Hematopoietic multipotent progenitor cell treated with erythropoietin and hydrocortisone succinate and interleukin-3 and kit ligand, for 17 days (in vitro differentiated cells): ENCODE measurements around the gene FHOD1.

Experiments used
- DNase-seq: peaks from one replicate; pipeline ENCODE4 v3.0.0-alpha.2; 2015; ENCODE audit warnings: low spot score

The FHOD1 gene

DNA sequence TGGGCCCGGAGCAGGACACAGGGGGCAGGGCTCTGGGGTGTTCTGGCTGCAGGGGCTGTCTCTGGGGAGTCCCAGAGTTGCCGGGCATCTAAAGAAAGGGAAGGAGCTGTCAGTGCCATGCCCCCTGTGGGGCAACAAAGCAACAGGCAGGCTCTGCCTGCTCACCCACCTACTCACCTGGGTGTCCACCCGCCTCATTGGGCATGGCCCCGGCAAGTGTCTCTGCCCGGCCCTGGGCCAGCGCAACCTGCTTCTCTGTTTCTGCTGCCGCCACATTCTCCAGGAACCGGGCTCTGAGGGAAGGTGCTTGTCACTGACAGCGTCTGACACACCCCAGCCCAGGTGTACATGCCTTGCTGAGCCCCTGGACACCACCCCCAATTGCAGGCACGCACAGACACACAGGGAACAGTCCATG, 13.1 kb downstream of the FHOD1 start:
- DNase-seq, result no peak

DNA sequence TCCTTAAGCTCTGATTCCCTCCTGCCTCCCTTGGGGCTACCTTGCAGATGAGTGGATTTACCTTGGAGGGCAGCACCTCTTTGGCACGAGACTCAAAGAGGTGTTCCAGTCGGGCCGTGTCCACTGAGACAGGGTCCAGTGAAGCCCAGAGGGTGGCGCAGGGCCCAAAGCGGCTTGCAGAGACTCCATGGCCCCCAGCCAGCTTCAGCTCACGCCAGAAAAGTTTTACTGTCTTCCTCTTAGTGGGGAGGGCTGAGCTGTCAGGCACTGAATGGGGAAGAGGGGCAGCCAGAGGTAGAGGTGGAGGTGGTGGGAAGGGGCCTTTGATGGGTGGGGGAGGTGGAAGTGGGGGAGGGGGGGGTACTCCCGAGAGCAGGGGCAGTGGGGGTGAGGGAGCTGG, 13.7 kb downstream of the FHOD1 start:
- no peak for DNase-seq

DNA sequence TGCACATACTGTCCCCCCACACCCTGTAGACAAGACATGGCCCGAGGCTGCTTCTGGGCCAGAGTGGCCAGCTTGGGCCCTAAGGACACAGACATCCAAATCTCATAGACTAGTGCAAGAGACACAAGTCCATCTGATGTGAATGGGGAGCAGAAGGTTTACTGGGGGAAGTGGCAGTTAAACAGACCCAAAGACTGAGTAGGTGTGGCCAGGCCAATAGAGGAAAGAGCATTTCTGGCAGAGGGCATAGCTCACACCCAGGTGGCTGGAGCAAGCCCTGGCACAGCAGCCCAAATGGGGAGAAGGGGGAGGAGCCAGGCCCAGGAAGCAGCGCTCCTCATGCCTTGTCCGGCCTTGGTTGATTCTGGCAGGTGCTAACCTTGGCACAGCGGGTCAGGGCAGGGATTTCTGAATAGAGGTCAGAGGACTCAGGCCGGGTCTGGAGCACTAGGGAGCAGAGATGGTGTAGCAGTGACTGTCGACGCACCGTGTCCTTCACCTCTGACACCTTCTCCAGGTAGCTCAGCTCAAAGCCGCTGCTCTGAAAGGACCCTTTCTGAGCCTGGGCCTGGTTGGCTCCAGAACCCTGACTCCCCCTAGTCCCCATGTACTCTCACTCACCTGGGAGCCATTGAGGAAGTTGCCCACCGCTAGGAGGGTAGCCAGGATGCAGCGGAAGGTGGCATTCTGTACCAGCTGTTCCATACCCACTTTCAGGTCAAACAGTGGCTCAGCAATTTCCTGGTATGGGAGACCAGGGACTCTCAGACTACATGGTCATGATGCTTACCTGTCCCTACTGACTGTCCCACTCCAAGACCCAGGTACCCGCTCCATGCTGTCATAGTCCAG, 16.2 kb downstream of the FHOD1 start:
- DNase-seq, result no peak

DNA sequence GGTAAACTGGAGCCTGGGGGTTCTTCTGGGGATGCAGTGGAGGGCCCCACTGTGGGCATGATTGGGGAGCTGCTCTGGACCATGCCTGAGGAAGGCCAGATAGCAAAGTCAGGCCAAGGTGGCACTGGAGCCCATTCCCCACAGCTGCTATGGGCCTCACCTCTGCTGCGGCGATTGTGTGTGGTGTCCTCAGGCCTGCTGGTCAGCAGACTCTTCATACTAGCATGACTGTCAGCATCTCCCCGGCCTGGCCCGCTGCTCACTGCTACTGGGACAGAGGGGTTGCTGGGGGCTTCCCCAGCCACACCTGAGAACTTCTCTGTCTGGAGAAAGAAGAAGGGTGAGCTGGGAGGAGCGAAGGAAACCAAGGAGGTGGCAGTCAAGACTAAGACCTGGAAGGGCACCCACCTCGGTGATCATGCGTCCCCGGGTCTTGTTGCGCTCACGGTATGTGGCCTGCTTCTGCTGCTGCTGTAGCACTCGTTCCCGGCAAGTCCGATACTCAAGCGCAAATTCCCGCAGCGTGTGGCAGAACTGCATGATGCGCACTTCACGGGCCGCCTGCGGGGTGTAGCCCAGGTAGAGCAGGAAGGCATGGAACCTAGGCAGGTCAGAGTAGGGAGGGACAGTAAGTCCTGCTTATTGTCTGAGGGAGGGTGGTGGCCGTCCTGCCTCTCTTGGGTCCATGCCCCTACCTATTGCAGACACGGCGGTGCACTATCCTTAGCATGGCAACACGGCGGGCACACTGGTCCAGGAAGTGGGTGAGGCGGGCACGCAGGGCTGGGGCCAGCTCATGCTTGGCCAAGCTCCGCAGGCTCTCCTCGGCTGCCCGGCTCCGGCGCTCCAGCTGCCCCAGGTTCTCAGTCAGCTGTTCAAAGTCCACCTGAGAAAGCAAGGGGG, 17.1 kb downstream of the FHOD1 start:
- DNase-seq, result no peak

DNA sequence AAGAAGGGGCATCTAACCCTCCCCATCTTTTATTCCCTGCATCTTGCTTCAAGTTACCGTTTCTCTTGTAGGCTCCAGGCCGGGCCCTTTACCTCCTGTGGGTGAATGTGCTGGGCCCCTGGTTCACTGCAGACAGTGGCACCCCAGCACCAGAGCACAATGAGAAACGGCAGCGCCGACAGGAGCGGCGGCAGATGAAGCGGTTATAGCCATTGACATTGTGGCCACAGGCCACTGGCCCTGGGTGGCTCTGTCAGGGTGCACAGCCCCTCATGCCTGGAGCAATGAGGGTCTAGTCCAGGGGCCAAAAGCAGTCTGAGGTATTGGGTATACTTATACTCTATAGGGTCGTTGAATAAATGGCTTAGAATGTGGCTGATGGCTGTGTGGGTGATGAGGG, 18.4 kb downstream of the FHOD1 start:
- DNase-seq, result no peak

DNA sequence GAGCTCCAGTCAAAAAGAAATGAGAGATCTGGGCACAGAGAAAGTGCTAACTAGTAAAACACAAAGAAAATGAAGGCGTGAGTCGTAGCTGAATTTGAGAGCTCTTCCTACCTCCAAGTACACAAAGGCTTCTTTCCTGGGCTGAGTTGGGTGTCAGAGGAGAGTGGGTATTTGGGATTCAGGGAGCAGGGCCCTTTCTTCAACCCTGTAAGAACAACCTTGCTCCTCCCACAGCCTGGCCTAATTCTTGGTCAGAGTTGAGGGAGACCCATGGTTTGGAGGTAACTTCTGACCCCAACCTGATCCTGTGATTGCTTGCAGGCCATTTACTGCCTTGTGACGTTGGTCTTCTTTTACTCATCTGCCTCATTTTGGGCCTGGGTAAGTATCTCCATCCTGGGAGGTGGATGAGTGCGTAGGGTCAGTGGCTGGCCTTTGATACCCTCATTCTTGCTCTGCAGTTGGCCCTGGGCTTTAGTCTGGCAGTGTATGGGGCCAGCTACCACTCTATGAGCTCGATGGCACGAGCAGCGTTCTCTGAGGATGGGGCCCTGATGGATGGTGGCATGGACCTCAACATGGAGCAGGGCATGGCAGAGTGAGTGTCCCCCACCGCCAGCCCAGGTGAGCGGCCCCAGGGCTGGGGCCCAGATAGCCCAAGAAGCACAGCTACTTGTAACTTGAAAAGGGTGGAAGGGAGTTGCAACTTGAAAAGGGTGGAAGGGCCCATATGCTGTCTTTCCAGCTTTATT, 19.1 kb downstream of the FHOD1 start:
- DNase-seq, result no peak

DNA sequence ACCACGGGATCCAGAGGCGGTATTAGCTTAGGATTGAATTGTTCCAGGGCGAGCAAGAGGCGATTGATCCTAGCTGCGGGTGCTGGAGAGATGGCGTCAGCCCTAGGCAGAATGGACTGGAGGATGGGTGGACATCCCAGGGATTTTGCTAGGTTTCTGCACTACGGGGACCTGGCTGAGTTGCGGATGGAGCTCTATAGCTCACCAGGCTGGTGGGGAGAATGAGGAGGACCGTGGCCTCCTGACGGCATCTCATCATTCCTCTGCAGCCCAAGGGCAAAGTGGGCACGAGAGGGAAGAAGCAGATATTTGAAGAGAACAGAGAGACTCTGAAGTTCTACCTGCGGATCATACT, 19.7 kb downstream of the FHOD1 start:
- DNase-seq, result no peak

DNA sequence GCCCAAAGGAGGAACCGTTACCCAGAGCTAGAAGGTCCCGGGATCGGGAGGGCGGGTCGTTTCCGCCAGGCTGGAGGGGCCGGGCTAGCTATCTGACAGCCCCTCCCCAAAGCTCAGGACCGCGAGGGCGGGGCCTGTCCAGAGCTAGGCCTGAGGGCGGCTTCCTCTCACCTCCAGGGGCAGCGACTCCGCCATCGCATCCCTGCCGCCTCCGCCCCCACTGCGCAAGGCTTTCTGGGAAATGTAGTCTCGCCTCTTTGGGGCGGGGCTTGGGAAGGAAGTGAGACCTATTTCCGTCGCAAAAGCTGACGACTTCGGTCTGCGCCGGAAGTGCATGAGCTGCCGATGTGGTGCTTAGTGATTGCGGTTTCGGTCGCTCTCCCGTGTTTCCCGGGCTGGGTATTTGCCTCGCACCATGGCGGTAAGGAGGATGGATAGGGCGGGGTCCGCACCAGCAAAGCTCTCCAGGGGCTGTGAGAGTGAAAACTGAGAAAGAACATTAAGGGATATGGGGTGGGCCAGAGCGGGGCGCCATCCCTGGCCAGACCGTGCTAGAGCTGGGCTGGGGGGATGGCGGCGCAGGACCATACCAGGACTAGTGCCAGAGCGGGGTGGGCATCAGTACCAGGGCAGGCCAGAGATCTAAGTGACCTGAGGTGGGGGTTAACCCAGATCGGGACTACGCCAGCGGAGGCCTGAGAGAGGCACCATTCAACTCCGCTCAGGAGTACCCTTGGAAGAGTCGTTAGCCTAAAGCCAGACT, 20.3 kb downstream of the FHOD1 start, which contains the start of gene TMEM208:
TSS of gene TMEM208 (plus strand) at position 327 of the 763 bp plus-strand sequence. CDS start at position 416, 89 bp downstream.
- DNase-seq, result peak; percentile 100

DNA sequence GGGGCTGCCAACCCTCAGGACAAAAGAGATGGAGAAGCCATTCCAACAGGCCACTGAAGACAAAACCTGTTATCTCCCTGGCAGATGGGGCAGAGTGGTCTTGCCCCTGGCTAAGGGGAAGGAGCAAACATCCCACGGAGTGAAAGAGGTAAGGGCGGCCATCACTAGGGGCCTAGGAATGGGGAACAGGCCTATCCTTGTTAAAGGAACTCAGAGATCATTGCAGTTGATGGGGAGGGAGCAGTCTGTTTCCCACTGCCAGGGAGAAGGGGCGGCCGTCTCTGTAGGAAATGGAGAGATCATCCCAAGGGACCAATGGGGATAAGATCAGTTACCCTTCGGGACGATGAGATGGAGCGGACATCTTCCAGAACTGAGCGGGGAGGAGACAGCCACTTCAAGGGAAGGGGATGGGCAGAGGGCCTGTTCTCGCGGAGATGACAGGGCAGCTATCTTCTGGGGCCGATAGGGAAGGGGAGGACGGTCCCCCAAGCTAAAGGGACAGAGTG, 20.9 kb downstream of the FHOD1 start:
- no peak for DNase-seq

DNA sequence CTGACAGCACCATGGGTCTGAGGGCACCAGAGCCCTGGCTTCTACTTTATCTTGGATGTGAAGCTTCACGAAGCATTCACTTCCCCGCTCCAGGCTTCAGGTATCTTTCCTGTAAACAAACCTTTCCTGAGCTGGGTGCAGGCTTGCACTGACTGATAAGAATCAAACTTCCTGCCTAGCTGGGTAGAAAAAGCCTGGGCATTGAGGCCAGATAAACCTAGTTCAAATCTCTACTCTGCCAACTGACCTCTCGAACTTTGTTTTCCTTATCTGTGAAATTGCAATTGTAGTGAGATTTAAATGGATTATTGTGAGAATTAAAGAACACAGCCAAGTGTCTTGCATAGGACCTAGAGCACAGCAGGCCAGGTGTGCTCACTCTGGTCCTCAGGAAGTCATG, 23.3 kb downstream of the FHOD1 start:
- no peak for DNase-seq

DNA sequence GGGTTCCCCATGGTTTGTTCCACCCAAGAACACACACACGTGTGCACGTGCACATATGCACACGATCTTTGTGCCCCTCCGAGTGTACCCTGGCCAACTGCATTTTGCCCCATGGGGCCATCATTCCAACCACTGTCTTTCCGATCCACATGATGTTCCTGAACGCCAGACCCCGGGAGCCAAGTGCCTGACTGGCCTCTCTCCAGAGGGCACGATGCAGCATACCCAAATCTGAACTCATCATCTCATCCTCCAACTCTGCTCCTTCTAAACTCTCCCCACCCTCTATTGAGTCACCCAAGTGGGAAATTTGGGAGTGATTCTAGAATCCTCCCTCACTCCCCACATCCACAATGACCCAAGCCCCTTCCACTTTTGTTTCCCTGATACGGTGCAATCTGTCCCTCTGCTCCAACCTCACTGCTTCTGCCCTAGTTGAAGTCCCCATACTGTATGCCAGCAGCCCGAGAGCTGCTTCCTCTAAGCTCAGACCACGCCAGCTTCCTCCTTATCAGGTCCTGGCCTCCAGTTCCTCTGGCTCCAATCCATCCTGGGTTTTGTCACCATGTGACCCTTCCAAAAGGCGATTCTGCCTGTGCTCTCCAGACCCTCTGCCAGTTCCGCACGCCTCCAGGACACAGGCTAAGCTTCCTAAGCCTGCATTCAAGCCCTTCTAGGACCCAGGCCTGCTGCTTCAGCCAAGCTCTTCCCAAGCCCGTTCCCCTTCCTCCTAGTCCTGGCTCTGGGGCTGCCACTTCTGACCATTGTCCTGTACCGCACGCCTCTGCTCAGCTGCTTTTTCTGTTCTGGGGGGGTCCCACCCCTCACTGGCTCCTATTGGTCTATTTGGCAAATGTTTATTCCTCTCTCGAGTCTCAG, 30.4 kb downstream of the FHOD1 start:
- peak; percentile 59 for DNase-seq

DNA sequence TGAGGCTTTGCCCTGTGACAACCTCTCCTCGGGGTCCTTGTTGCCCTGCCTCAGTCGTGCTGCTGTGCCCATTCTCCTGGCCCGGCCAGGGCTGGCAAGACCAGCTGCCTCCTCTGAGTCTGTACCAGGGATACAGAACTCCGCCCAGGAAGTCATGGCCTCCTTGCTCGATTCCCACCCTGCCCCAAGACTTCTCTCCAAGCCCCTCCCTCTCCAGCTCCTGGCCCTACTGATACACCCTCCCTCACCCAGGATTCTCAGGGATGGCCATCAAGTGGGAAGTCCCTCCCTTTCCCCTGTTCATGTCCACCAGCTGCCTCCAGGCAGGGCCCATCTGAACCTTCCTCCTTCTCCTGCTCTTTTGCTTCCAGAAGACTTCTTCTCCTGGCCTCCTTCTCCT, 31.6 kb downstream of the FHOD1 start:
- no peak for DNase-seq

DNA sequence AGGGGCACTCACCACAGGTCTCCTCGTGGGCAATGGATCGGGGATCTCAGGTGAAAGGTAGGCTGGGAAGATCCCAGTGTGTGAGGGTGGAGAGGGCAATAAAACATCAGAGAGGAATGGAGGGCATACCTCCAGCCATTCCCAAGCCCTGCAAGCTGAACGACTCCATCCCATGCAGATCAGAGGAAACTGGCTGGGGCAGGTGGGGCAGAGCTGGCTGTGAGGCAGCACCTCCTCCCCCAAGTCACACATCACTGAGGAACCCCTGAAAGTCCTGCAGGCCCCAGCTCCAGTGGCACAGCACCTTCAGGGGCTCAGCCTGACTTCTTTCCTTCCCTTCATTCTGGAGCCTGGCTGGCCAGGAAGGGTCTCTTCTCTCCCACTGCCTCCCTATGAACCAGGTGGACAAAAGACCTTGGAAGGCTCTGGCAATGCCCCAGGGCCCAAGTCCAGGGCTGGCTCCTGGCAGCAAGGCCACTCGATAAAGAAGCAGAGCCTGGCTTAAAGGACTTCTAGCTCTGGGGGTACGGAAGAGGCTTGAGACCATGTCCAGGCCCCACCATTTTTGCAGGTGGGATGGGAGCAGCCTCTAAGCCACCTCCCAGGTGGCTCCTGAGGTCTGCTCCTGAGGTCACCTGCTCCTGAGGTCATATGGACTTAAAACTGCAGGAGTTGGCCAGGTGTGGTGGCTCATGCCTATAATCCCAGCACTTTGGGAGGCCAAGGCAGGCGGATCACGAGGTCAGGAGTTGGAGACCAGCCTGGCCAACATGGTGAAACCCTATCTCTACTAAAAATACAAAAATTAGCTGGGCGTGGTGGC, 33.9 kb downstream of the FHOD1 start:
- DNase-seq, result no peak

DNA sequence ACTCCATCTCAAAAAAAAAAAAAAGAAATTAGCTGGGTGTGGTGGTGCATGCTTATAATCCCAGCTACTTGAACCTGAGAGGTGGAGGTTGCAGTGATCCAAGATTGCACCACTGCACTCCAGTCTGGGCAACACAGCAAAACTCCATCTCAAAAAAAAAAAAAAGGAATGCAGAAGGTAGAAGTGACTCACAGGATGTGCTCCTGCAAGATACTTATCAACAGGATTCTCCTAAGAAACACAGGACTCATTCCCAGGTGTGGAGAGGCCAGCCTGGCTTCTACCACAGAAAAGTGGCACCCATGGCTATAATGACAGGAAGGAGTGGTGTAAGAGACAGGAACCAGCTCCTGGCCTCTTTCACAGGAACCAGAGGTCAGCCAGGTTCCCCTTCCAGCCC, 34.5 kb downstream of the FHOD1 start:
- no peak for DNase-seq

DNA sequence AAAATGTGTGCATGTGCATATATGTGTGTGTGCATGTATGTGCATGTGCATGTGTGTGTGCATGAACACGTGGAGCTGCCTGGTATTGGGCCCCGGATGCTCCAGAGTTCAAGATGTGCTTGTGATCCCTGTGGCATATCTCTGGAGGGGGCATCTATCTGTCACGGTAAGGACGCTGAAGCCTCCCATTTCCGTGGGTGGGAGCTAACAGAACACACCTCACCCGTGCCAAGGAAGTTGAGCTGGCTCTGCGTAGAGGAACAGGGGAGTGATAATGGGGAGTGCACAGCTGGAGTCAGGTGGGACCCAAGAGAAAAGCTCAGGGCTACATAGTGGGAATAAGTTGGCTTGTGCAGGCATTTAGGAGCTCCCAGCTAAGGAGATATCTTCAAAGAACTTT, 35.6 kb downstream of the FHOD1 start:
- no peak for DNase-seq

DNA sequence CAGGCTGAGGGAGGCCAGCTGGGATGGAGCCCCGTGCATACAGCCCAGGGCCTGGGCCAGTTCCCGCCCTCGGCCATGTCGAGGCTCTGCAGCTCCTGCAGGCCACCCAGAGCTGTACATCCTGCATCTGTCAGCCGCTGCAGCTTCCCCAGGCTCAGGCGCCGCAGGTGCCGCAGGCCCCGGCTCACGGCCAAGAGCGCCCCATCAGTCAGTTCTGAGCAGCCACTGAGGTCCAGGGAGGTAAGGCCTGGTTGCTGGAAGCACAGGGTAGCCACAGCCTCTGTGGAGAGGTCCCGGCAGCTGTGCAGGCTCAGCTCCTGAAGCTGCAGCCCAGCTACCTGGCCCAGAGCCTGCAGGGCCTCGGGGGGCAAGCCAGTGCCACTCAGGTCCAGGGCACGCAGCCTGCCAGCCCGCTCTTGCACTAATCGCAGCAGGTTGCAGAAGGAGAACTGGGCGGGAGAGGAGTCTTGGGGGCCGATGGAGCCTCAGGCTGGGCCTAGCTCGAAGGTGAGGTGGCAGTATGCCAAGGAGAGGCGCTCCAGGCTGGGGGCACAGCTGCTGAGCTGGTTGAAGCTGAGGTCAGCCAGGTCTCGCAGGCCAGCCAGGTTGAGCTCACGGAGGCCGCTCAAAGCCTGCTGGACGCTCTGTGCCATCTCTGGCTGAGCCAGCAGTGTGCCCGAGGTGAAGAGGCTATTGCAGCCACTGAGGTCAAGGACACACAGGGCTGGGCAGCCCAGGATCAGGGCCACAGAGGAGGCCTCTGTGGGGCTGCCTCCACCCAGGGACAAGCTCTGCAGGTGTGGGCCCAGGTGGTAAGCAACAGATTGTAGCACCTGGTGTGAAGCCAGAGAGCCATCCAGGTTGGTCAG, 37.0 kb downstream of the FHOD1 start:
- no peak for DNase-seq

DNA sequence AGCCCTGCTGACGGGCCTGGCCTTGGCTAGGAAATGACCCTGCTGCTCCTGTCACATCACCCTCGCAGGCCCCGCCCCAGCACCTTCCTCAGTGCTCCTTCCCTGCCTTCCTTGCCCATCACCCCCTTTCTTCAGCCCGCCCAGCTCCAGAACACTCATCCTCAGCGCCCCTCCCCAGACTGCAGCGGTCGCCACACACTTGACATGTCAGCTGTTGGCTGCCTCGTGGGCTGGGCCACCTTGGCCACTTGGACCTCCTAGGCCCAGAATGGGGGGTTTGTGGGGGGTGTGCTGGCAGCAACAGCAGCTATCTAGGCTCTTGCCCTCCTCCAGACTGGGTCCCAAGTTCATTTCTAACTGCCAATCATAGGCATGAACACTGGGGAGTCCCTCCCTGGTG, 37.7 kb downstream of the FHOD1 start:
- no peak for DNase-seq

DNA sequence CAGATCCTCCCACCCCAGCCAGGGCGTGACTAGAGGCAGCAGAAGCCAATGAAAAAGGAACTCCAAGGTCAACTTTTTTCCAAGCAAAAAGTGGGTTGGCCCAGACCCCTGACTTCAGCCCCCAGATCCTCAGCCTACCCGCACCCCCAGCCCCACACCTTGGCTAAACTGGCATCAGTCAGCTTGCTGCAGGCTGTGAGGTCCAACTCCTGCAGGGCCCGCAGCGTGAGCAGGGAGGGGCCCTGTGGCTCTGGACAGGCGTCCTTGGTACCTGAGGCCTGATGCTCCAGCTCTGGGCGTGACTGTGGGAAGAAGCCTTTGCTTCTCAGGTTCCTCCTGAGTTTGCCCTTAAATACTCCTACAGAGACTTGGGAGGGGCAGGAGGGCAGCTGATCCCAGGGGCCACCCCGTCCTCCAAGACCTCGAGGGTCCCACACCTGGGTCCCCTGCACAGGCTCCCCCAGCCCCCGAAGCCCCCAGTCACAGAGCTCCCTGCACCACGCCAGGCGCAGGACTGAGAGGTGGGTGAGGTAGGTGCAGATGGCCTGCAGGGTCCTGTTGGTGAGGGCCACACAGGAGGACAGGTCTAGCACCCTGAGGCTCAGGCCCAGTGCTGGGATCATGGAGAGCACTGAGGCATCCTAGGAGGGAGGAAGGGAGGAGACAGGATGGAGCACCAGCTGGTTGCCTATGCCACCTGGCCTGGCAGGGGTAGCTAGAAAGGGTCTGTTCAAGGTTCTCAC, 39.0 kb downstream of the FHOD1 start:
- no peak for DNase-seq
